Lung (tissue), 12 donors: ENCODE results near the gene PRKG1. TPM values are rescaled to one million over a fixed set of nuclear protein-coding genes. Genes with fewer than 3 reads are reported as not detected.

Source experiments
- ATAC-seq: fragments of 200-7000 bp; cut with Tn5 transposase; one replicate; pipeline ENCODE4 v1.9.1; 2020; ENCODE audit warnings: moderate number of reproducible peaks; ENCODE audit not compliant: insufficient read depth, low FRiP score
- DNase-seq, 3 donors: peaks; one replicate each; pipeline ENCODE4 v3.0.0-alpha.2; 2013 to 2017
- H3K27ac ChIP-seq, 2 donors: one replicate each; pipeline ENCODE4 v1.5.1; 2013; ENCODE audit warnings: mild to moderate bottlenecking in 2 of 2, moderate library complexity in 2 of 2, control low read depth in 1 of 2, inconsistent platforms in 1 of 2, low read depth in 1 of 2, low read length in 1 of 2
- H3K27me3 ChIP-seq, 3 donors: one replicate each; pipeline ENCODE4 v1.5.1; 2013; ENCODE audit warnings: low read length in 2 of 3; ENCODE audit not compliant: control insufficient read depth in 3 of 3, insufficient read depth in 3 of 3
- H3K36me3 ChIP-seq, 4 donors: one replicate each; pipeline ENCODE4 v1.5.1; 2013; ENCODE audit warnings: low read length in 4 of 4, mild to moderate bottlenecking in 1 of 4, moderate library complexity in 1 of 4; ENCODE audit not compliant: control insufficient read depth in 4 of 4, insufficient read depth in 4 of 4
- H3K4me1 ChIP-seq, 5 donors: one replicate each; pipeline ENCODE4 v1.5.1; 2013; ENCODE audit warnings: low read length in 5 of 5, mild to moderate bottlenecking in 2 of 5, moderate library complexity in 1 of 5; ENCODE audit not compliant: control insufficient read depth in 5 of 5, insufficient read depth in 5 of 5
- H3K4me3 ChIP-seq: one replicate; pipeline ENCODE4 v1.5.1; 2013; ENCODE audit warnings: mild to moderate bottlenecking, control low read depth, moderate library complexity
- H3K9ac ChIP-seq, 2 donors: one replicate each; pipeline ENCODE4 v1.5.1; 2013; ENCODE audit warnings: low read length in 2 of 2, control low read depth in 1 of 2; ENCODE audit not compliant: insufficient read depth in 1 of 2
- H3K9me3 ChIP-seq, 4 donors: one replicate each; pipeline ENCODE4 v1.5.1; 2013; ENCODE audit warnings: low read length in 3 of 4, mild to moderate bottlenecking in 1 of 4, moderate library complexity in 1 of 4; ENCODE audit not compliant: control insufficient read depth in 4 of 4, insufficient read depth in 3 of 4
- CTCF ChIP-seq: IDR thresholded peaks from 2 replicates; pipeline ENCODE4 v1.5.1; 2012; ENCODE audit warnings: mild to moderate bottlenecking; ENCODE audit errors: control extremely low read depth, extremely low read depth
- WGBS, 2 donors: extraction: QIAGEN DNeasy Blood & Tissue Kit; methylation state at CpG; one replicate each; pipeline ENCODE4 v1.1.7; 2013; 5-methylcytosine and 5-hydroxymethylcytosine counted together
- polyA plus RNA-seq, 2 donors: library from polyadenylated mRNA; stranded (reverse); fragments of 200-250 nt; gene quantifications; one replicate each; pipeline ENCODE4 v1.2.1, GENCODE V29; 2013
- total RNA-seq, 2 donors: library from RNA; depleted of rRNA in 1 of 2; stranded (reverse); fragments of >200 nt in 1 of 2; gene quantifications; one replicate each; pipeline ENCODE4 v1.2.1, GENCODE V29; 2014 to 2021
- donor health status: control.
- donor health status: control.
- donor health status: Bipolar disorder and iron deficiency.
- donor health status: healthy.
- donor health status: DM: yes; HTN: yes; CAD: no.

PRKG1 gene
- total and polyA plus RNA-seq, 4 donors = 2.1 to 50.8 (median 15.1) TPM

- Histone ChIP-seq H3K9me3 (no peaks in the 10 kb centered on the region), H3K9ac (no peak overlapping the region), H3K27ac (peak overlapping the region in 1 of 2 donors; percentile 1), H3K4me3 (no peak overlapping the region), H3K36me3 (no peaks in the 10 kb centered on the region), H3K27me3 (no peaks in the 10 kb centered on the region), H3K4me1 (peaks cover 0 to 15% (median 0%) of the 10 kb centered on the region in 5 donors)
- ATAC-seq (no peak), DNase-seq (peak in 2 of 3 donors; percentile 30 to 44)
- WGBS, 2 donors = 89% methylated on average over 1 of the region's 1 CpG
- TF ChIP-seq CTCF = no peak
Measured at GRCh38 chr10:51897560-51897959, 823.3 kb downstream of the PRKG1 start.

GRCh38 chr10:51900180-51900579 is 825.9 kb downstream of the PRKG1 start:
- no peak for TF ChIP-seq CTCF
- whole genome bisulfite sequencing, 2 donors = 85 to 98% methylated on average over 1 of the region's 1 CpG
- H3K9me3 ChIP-seq = no peaks in the 10 kb centered on the region
- DNase-seq (no peak), ATAC-seq (no peak)
- no peak overlapping the region for H3K9ac ChIP-seq
- H3K4me1 ChIP-seq = peaks cover 0 to 12% (median 0%) of the 10 kb centered on the region in 5 donors
- H3K27me3 ChIP-seq = no peaks in the 10 kb centered on the region
- H3K36me3 ChIP-seq = no peaks in the 10 kb centered on the region
- no peak overlapping the region for H3K27ac ChIP-seq
- H3K4me3 ChIP-seq = no peak overlapping the region

- H3K36me3 ChIP-seq = no peaks in the 10 kb centered on the region
- no peak overlapping the region for H3K4me3 ChIP-seq
- no peaks in the 10 kb centered on the region for H3K9me3 ChIP-seq
- no peaks in the 10 kb centered on the region for H3K27me3 ChIP-seq
- DNase-seq = no peak
- 89 to 95% methylated on average over 1 of the region's 1 CpG for WGBS, 2 donors
- H3K4me1 ChIP-seq = peaks cover 0 to 5% (median 0%) of the 10 kb centered on the region in 5 donors
- no peak overlapping the region for H3K27ac ChIP-seq
- no peak for TF ChIP-seq CTCF
- ATAC-seq = no peak
- H3K9ac ChIP-seq = no peak overlapping the region
Measured at GRCh38 chr10:51903675-51904074, 829.4 kb downstream of the PRKG1 start.

- no peak for DNase-seq
Measured at GRCh38 chr10:51905032-51905431, 830.7 kb downstream of the PRKG1 start.

More at GRCh38 chr10:51905032-51905431, 830.7 kb downstream of the PRKG1 start:
- no peak for ATAC-seq
- Histone ChIP-seq H3K9ac (no peak overlapping the region), H3K4me3 (no peak overlapping the region), H3K27ac (no peak overlapping the region), H3K36me3 (no peaks in the 10 kb centered on the region), H3K4me1 (peaks cover 0 to 5% (median 0%) of the 10 kb centered on the region in 5 donors), H3K27me3 (no peaks in the 10 kb centered on the region), H3K9me3 (no peaks in the 10 kb centered on the region)
- TF ChIP-seq CTCF = no peak
